GM18520 (cell line): ENCODE data around the gene STKLD1.
"Not testable (repeated sequence)": the region's sequence is repeated elsewhere in the genome, so short reads cannot be mapped to it uniquely, and the experiment has no call there.

ENCODE experiments used
- ATAC-seq: cut with Tn5 transposase; IDR thresholded peaks from one replicate; pipeline ENCODE4 v1.9.1; 2021; ENCODE audit not compliant: unreplicated experiment

Gene STKLD1

DNA sequence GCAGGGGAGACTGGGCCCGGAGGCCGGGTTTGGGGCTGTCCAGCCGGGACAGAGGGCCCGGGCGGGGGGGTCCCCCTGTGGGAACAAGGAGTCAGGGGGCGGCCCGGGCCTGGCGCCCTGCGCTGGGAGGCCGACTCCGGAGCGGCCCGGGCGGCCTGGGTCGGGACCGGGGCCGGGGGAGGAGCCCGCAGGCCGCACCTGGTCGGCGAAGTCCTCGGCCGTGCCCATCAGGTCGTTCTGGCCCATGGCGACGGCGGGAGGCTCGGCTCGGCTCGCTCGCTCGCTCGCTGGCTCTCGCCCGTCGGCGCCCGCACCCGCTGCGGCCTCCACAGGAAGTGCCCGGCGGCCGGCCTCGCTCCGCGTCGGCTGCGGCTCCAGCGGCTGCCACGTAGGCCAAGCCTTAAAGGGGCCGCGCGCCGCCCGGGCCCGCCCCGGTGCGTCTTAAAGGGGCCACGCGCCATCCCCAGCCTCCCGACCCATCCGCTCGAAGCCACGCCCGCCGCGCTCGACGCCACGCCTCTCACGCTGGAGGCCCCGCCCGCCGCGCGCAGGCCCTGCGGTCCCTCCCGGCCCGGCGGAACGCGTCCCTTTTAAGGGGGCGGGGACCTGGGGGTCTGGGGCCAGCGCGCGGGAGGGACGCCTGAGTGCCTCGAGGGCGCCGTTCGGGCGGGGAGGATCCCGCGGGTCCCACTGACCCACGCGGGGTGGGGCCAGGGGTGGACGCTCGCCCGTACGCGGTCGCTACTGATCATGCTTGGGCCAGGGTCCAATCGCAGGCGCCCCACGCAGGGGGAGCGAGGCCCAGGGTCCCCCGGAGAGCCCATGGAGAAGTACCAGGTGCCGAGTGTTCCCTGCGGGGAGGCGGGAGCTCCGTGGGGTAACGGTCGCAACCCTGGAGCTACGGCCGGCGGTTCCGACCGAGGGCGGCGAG lies at the start of gene STKLD1, which contains the start of gene SURF4:
STKLD1 (plus strand) TSS at position 643 of the 931 bp plus-strand sequence; CDS start at position 751, 108 bp downstream.
SURF4 (minus strand) TSS at position 337 of the 931 bp plus-strand sequence; CDS start at position 246, 91 bp downstream.
- ATAC-seq = peak; percentile 89

- not testable (repeated sequence) for ATAC-seq
Observed at GRCh38 chr9:133327021-133327420, 49.1 kb upstream of the STKLD1 start.

DNA sequence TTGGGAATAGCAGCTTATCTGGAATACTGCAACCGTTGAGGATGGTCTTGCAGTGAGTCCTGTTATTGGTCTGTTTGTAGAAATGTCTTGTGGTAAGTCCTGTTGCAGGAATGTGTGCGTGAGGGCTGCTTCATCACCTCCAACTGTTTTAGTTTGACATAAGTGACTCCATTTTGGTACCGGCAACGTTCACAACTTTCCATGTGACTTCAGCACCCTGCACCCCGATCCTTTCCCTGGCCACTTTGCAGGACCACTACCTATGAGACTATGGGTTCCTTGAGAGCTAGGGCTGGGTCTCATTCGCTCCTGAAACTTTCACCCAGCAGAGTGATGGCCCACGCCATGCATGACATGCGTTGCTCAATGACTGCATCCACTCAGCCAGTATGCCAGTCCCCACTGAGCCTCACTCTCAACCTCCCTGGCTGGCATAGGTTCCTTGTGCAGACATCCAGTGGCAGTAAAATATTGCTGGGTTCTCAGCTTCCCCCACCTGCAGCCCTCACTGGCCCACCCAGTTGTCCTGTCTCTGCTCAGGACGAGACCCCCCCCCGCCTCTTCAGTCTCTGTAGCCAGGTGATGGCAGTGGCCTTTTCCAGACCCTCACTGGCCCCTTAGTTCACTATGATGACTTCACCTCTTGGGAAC lies 48.2 kb upstream of the STKLD1 start:
- no peak for ATAC-seq

- ATAC-seq = not testable (repeated sequence)
Observed at GRCh38 chr9:133329306-133330156, 46.6 kb upstream of the STKLD1 start.

DNA sequence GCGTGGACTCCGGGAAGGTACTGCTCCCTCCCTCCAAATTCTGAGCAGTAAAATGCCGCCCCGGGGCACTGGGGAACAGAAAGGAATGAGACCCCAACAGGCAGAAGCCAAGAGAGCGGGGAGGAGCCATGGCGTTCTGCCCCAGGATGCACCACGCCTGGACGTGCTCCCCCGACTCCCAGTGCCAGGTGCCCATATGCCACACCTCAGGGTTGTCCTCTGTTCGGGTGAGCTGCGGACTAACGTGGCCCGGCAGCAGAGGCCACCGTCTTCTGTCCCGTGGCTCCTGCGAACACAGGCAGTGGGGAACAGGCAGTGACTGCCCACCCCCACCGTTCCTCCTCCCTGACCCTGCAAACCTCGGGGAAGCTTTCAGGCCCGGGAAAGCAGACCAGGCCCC lies 44.9 kb upstream of the STKLD1 start:
- ATAC-seq = no peak

- no peak for ATAC-seq
Observed at GRCh38 chr9:133331641-133332380, 44.4 kb upstream of the STKLD1 start.

DNA sequence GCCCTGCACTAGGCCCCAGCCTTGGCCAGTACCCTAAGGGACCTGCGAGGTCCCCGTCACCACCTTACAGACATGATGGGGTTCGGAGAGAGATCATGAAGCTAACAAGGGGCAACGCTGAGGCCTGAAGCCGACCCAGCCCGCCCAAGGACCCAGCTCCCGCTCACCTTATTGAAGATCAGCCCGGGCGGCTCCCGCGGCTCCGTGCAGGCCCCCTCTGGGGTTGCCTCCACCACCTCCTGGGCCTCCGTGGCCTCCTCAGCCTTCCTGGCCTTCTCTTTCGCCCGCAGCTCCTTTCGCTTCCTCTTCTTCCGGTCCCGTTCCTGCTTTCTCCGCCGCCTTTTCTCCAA lies 43.8 kb upstream of the STKLD1 start:
- no peak for ATAC-seq

DNA sequence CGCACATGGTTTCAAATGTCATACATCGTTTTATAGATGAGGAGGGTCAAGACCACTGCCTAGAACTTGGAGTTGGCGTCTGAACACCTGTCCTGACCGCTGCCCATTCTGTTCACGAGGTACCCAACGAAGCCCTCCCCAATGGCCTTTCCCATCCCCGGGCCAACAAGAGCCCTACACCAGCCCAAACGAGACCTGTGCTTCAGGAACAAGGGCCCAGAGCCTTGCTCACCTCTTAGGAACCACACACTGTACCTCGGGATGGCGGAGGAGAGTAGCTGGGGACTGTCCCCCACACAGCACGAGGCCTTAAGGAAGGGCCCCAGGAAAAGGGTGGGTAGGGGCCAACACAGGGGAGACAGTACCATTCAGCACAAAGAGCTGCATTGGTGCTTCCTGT lies 43.2 kb upstream of the STKLD1 start:
- ATAC-seq = no peak

GRCh38 chr9:133333566-133333965 lies 42.6 kb upstream of the STKLD1 start:
- ATAC-seq = no peak

DNA sequence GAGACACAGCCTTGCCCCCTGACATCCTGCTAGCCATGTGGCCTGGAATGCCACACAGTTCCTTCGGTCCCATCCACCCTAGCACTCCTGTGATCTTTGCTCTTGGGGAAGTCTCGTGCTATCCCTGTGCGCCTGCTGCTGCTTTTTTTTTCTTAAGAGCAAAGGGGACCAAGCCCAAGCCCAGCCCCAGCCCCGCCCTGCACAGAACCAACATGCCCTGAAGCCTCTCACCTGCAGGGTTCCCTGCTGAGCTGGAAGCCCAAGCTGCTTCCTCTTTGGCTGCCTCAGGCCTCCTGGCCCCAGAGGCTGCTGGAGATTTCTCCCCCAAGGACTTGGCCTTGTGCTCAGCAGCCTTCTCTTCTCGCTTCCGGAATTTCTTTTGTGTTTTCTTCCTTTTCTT lies 42.0 kb upstream of the STKLD1 start:
- no peak for ATAC-seq

GRCh38 chr9:133334888-133335287 lies 41.3 kb upstream of the STKLD1 start:
- ATAC-seq = not testable (repeated sequence)

DNA sequence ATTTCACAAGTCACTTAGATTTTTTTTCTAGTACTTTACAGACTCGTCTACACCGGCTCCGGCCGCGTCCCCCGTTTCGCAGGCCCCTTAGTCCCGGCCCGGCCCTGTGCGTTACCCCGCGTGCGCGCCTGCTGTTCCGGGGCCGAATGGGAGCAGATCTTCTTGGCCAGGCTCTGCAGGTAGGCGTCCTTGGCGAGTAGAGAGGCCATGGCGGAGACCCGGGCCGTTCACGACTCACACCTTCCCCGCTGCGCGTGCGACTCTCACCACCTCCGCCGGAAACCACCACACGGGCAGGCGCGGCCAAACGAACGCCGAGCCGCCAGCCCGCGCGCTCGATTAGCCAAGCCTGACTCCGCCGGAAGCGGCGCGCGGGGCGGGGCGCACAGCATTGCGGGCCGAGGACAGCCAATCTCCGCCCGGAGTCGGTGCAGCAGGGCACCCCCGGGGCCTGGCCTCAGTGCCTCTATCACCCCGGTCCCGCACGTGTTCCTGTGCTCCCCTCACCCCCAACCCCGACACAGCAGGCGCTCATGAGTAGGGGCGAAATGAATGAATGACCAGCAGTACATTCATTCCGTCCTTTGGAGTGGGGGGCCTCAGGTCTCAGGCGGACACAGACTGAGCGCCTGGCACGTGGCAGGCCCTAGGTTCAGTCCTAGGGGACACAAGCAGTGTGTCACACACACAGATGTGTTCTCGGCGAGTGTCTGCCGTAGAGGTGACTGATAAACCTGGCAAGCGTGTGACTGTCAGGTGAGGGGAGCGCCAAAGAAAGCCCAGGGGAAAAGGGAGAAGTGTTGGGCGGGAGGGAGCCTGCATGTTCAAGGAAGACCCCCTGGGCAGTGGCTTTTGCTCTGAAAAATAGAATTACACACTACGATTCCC lies 40.0 kb upstream of the STKLD1 start, which contains the start of gene SURF6:
SURF6 (minus strand) TSS at position 265 of the 888 bp plus-strand sequence; CDS start at position 209, 56 bp downstream.
- peak; percentile 67 for ATAC-seq

DNA sequence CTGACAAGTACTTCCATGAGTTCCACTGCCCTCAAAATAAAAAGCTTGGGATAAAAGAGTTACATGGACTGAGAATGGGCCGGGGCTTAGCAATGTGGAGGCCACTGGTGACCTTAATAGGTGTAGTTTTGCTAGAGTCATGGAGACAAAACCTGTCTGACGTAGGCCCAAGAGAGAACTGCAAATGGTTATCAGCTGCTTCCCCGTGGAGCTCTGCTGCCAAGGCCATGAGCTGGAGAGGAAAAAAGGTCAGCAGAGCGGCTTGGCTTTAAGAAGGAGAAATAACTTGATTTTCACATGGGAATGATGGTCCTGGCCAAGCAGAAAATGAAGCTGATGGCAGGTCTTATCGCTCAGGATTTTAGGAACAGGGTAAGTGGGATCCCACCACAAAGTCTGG lies 36.5 kb upstream of the STKLD1 start:
- no peak for ATAC-seq

GRCh38 chr9:133340256-133340655 lies 35.9 kb upstream of the STKLD1 start:
- ATAC-seq = no peak

DNA sequence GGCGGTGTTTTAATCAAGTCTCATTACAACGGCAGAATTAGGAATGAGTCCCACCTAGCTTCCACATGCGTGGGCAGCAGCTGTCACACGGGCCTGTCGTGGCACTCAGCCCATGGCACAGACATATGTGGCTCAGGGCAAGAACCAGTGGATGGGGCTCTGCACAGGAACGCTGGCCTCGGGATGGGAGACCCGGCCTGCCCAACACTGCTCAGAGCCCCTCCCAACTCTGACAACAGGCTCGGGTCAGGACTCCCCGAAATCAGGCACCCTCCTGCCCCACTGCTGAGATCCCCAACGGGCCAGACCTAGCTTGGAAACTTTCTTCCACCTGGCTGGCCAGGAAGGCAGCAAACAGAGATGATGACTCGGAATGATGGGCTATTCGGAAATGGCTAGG lies 35.2 kb upstream of the STKLD1 start:
- no peak for ATAC-seq

- ATAC-seq = no peak
Observed at GRCh38 chr9:133341369-133342068, 34.6 kb upstream of the STKLD1 start.

DNA sequence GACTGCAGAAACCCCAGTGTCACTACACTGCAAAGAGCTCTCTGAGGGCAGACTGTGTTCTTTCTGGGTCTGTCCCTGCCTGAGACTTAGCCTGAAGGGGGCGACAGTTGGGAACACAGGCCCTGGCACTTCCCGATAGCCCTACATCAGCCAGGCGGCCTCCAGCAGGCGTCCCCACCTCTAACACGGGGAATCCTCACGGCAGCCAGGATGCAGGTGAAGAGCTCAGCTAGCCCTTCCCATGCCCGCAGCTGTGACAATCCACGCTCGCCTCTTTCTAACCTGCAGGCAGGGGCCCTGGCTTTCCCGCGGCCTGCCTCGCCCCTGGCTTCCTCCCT lies 34.1 kb upstream of the STKLD1 start:
- no peak for ATAC-seq

DNA sequence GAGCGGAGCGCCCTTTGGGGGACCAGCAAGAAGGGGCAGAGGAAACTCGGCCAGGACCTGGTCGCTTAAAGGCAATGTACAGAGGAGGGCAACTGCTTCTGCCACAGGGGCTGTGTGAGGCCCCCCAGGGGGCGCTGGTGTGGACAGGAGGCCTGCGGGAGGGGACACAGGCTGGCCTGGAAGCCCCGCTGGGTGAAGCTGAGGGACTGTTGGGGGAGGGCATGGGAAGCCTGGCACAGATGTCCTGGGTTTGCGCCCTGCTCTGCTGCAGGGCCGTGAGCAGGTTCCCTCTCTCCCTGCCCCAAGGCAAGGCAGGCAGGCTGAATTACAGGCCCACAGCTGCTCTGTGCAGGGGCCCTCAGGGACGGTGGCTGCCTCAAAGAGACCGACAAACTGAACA lies 33.6 kb upstream of the STKLD1 start:
- ATAC-seq = no peak

GRCh38 chr9:133344071-133344470 lies 32.1 kb upstream of the STKLD1 start:
- no peak for ATAC-seq
